ENCODE data around the gene KIAA1217. TPM values are rescaled to one million over a fixed set of nuclear protein-coding genes. Genes with fewer than 3 reads are reported as not detected.

Gene KIAA1217
- total RNA-seq, 1 experiment from 2014 or later: 76.2 TPM

GRCh38 chr10:24542314-24543270 is 333.7 kb downstream of the KIAA1217 start:
- no peaks in the 10 kb centered on the region for H3K9me3 ChIP-seq (ENCODE audit: low read depth, low read length, poor library complexity, severe bottlenecking)
- ChIA-PET CTCF (no interaction called here), POLR2A (ENCODE audit: low non-redundant PET) (no interaction called here)
- peaks cover 75% of the 10 kb centered on the region for H3K36me3 ChIP-seq (ENCODE audit: insufficient read depth, low read length, poor library complexity, severe bottlenecking)
- no peak overlapping the region for H3K27ac ChIP-seq (ENCODE audit: low read depth, low read length, poor library complexity, severe bottlenecking)
- no peak for DNase-seq (ENCODE audit: low spot score)
- no TSS peak for BruUV-seq (replicated peaks)
- no peak overlapping the region for H3K4me3 ChIP-seq (ENCODE audit: low read depth, low read length, poor library complexity, severe bottlenecking)
- intact Hi-C loops (cut with micrococcal nuclease; ENCODE audit: unreplicated experiment): no loop called here
- H3K4me1 ChIP-seq (ENCODE audit: insufficient read depth, low read length, poor library complexity, severe bottlenecking): no peaks in the 10 kb centered on the region
- no peaks in the 10 kb centered on the region for H3K27me3 ChIP-seq (replicated peaks; ENCODE audit: insufficient read depth, low read depth, low read length, poor library complexity)
- TF ChIP-seq EZH2 (IDR thresholded peaks at IDR 0.05; ENCODE audit: borderline replicate concordance, low read depth, low read length, poor library complexity, severe bottlenecking): no peak
- TF ChIP-seq CTCF (conservative IDR thresholded peaks at IDR 0.05; ENCODE audit: low read depth, low read length): no peak

GRCh38 chr10:24544776-24545175 is 335.8 kb downstream of the KIAA1217 start:
- Histone ChIP-seq H3K27ac (ENCODE audit: low read depth, low read length, poor library complexity, severe bottlenecking) (no peak overlapping the region), H3K9me3 (ENCODE audit: low read depth, low read length, poor library complexity, severe bottlenecking) (no peaks in the 10 kb centered on the region), H3K4me3 (ENCODE audit: low read depth, low read length, poor library complexity, severe bottlenecking) (no peak overlapping the region), H3K4me1 (ENCODE audit: insufficient read depth, low read length, poor library complexity, severe bottlenecking) (no peaks in the 10 kb centered on the region), H3K36me3 (ENCODE audit: insufficient read depth, low read length, poor library complexity, severe bottlenecking) (peaks cover 58% of the 10 kb centered on the region), H3K27me3 (replicated peaks; ENCODE audit: insufficient read depth, low read depth, low read length, poor library complexity) (no peaks in the 10 kb centered on the region)
- CTCF ChIA-PET: no interaction called here
- TF ChIP-seq CTCF (conservative IDR thresholded peaks at IDR 0.05; ENCODE audit: low read depth, low read length) (no peak), EZH2 (IDR thresholded peaks at IDR 0.05; ENCODE audit: borderline replicate concordance, low read depth, low read length, poor library complexity, severe bottlenecking) (no peak)
- DNase-seq (ENCODE audit: low spot score): no peak
- BruUV-seq (replicated peaks): no TSS peak
- POLR2A ChIA-PET (ENCODE audit: low non-redundant PET): no interaction called here
- intact Hi-C loops (cut with micrococcal nuclease; ENCODE audit: unreplicated experiment): no loop called here

- Histone ChIP-seq H3K36me3 (ENCODE audit: insufficient read depth, low read length, poor library complexity, severe bottlenecking) (peaks cover 54% of the 10 kb centered on the region), H3K27me3 (replicated peaks; ENCODE audit: insufficient read depth, low read depth, low read length, poor library complexity) (no peaks in the 10 kb centered on the region), H3K27ac (ENCODE audit: low read depth, low read length, poor library complexity, severe bottlenecking) (no peak overlapping the region), H3K4me1 (ENCODE audit: insufficient read depth, low read length, poor library complexity, severe bottlenecking) (no peaks in the 10 kb centered on the region), H3K9me3 (ENCODE audit: low read depth, low read length, poor library complexity, severe bottlenecking) (no peaks in the 10 kb centered on the region), H3K4me3 (ENCODE audit: low read depth, low read length, poor library complexity, severe bottlenecking) (no peak overlapping the region)
- no peak for DNase-seq (ENCODE audit: low spot score)
- POLR2A ChIA-PET (ENCODE audit: low non-redundant PET): no interaction called here
- intact Hi-C loops (cut with micrococcal nuclease; ENCODE audit: unreplicated experiment): no loop called here
- no peak for TF ChIP-seq CTCF (conservative IDR thresholded peaks at IDR 0.05; ENCODE audit: low read depth, low read length)
- no peak for TF ChIP-seq EZH2 (IDR thresholded peaks at IDR 0.05; ENCODE audit: borderline replicate concordance, low read depth, low read length, poor library complexity, severe bottlenecking)
- no TSS peak for BruUV-seq (replicated peaks)
- CTCF ChIA-PET: no interaction called here
Measured at GRCh38 chr10:24545585-24545984, 336.6 kb downstream of the KIAA1217 start.
